NCI-H1105 treated with DMSO at 0.1 percent for 48 hours (cell line): ENCODE data around the gene VTI1A.
"Not testable (repeated sequence)": the region's sequence is repeated elsewhere in the genome, so short reads cannot be mapped to it uniquely, and the experiment has no call there.

Source experiments
- DNase-seq: peaks from one replicate; lab custom pipeline; 2025; lab: John Stamatoyannopoulos, UW

VTI1A gene

DNA sequence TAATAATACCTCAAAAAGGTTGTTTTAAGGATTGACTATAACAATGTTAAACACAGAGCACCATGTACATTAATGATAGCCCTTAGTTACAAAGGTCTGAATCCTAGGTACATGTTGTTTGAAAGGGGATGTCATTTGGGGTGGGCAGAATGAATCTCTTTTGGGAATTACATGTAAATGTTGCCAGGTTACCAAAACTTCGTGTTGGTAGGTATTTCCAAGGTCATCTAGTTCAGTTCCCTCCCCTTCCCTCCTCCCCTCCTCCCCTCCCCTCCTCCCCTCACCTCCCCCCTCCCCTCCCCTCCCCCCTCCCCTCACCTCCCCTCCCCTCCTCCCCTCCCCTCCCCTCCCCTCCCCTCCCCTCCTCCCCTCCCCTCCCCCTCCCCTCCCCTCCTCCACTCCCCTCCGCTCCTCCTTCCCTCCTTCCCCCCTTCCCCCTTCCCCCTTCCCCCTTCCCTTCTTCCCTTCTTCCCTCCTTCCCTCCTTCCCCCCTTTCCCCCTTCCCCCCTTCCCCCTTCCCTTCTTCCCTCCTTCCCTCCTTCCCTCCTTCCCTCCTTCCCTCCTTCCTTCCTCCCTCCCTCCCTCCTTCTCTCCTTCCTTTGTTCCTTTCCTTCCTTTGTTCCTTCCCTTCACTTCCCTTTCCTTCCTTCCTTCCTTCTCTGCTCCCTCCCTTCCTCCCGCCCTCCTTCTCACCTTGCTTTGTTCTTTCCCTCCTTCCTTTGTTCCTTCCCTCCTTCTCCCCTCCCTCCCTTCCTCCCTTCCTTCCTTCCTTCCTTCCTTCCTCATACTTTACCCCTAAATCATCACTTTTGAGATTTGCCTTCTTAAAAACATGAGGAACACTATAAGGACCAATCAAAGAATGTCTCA lies 8.1 kb downstream of the VTI1A start:
- DNase-seq = no peak

DNA sequence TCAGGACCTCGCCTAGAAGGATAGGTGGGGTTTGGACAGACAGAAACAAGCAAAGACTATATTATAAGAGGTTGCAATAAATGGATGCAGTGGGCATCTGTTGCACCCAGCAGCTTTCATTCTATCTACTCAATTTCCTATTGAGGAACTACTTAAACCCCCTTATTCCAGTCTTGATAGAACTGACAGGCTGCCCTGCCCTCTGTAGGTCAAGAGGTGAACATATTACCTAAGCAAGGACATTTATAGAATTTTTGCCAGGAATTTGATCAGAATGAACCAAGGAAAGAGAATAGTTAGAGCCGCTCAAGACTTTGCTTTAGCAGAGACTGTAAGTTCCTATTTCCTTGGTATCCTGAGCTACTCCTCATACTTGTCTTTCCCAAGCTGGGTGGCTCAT lies 9.5 kb downstream of the VTI1A start:
- DNase-seq = no peak

DNA sequence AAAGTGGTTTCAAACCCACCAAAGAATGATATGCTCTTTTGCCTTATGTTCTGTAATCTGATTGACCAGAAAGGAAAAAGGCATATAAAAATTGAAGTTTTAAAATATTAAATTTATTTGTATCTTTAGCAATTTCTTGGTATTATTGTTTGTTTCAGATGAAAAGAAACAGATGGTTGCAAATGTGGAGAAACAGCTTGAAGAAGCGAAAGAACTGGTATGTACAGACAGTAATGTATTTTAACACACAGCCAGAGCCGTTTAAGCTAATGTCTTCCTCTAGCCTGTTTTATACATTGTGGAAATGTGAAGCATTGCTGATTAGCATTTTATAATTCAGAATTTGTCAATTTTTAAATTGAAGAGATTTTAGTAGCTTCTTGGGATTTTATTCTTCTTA lies 13.4 kb downstream of the VTI1A start:
- no peak for DNase-seq

DNA sequence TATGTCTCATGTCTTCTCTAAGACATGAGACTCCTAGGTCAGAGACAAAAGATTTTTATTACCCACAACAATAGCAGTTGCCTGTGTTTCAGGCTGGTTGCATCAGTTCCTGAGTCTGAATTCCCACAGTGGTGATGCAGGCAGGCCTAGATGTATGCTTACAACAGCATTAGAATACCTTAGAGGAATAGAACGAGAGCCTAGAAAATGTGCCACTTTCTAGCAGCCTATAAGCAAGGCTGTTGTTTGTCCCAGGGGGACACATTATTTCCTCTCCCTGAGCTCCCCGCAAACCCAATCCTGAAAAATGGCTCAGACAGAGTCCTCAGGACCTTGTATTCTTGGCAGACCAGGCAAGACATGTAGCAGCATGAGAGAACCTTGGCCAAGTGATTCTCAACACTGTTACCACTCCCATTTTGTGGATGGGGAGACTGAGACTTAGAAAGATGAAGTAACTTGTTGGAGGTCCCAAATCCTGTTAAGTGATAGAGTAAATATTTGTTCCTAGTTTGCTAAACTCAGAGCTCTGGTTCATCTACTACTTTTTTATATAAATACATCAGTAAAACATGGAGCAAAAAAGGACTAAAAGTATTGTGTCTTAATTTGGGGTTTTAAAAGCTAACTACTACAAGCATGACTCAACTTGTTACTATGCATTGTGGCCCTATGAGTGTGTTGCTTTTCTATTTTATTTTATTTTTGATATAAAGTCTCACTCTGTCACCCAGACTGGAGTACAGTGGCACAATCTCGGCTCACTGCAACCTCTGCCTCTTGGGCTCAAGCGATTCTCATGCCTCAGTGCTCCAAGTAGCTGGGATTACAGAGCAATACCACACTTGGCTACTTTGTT lies 14.2 kb downstream of the VTI1A start:
- no peak for DNase-seq

- not testable (repeated sequence) for DNase-seq
Observed at GRCh38 chr10:112464074-112464473, 17.1 kb downstream of the VTI1A start.

GRCh38 chr10:112465299-112465883 lies 18.4 kb downstream of the VTI1A start:
- no peak for DNase-seq

DNA sequence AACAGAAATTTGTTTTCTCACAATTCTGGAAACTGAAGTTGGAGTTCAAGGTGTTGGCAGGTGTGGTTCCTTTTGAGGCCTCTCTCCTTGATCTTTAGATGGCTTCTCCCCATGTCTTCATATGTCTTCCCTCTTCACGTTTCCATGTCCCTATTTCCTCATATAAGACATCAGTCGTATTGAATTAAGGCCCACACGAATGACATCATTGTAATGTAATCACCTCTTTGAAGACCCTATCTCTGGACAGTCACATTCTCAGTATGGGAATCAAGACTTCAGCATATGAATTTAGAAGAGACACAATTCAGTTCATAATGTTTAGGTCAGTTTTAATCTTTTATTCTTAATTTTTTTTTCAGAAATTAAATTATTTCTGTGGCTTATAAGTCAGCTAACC lies 19.8 kb downstream of the VTI1A start:
- no peak for DNase-seq

- DNase-seq = no peak
Observed at GRCh38 chr10:112467541-112468075, 20.6 kb downstream of the VTI1A start.

DNA sequence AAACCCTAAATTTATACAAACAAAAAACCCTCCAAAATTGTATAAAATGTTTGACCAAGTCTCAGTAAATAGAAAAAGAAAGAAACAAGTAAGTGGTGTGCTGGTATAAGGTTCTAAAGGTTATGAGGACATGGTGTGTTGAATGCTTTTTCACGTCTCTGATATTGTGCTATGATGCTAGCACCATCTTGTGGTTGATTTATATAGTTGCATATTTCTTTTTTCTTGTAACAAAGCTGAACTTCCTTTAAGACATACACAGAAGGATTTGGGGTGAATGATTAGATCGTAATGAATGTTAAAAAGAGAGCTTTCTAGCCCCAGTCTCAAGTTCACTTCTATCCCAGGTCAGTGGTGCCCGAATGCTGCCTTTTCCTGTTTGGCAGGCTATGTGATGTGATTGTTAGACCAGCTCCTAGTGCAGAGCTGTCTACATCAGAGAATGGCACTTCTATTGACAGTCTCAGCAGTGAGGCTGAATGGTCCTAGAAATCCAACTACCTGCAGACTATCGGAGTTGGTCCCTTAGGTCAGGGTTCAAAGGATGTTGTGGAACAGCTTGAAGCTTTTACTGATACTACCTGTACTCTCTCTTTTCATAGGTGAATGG lies 25.0 kb downstream of the VTI1A start:
- DNase-seq = peak; percentile 29

GRCh38 chr10:112475575-112476218 lies 28.7 kb downstream of the VTI1A start:
- peak; percentile 1 for DNase-seq

DNA sequence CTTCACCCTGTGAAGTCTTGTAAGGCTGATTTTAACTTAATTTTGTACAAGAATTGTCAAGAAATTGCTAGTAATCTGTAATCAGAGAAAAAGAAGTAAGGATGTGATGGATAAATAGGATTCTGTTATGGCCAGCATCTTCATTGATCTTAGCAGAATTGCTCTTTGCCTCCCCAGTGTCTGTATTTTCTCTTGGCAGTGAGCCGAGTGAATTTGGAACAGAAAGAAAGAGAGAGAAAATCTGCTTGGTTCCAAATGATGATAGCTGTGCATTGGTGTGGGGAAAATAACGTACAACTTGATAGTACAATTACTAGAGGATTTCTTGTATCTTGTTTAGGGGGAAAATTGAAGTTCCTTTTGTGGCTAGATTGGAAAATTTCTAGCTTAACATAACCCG lies 34.6 kb downstream of the VTI1A start:
- DNase-seq = no peak

GRCh38 chr10:112484399-112484798 lies 37.4 kb downstream of the VTI1A start:
- no peak for DNase-seq

DNA sequence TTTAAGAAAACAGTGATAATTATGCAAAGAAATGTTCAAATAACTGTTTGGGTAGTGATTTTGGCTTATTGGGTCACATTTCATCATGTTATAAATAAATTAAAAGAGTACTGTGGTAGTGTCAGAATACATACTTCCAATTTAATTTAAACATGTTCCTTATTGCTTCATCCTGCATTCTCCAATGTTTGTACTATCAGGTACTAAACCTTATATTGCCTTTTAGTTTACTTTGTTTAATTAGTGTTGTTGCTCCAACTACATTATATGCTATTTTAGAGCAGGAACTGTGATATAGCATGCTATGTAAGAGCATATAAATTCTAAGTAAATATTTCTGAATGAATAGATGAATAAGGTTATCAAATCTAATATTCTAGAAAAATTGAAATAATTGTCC lies 40.9 kb downstream of the VTI1A start:
- no peak for DNase-seq

DNA sequence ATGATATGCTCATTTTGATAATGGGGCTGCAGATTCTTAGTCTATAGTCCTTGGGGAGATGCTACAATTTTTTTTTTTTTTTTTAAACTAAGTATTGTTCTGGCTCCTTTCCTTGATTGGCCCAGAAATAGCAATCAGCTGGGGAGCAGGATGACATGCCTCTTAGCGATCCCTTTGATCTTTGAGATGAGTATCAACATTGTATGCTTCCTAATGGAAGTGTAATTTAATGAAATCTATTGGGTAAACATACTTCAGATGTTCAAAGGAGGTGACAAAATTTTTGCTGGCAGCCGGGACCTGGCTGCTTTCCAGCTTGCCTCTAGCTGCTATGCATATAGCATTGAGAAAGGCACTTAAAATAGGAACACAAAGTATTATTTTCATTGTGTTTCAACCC lies 43.5 kb downstream of the VTI1A start:
- peak; percentile 95 for DNase-seq

- DNase-seq = no peak
Observed at GRCh38 chr10:112491144-112491543, 44.1 kb downstream of the VTI1A start.

- no peak for DNase-seq
Observed at GRCh38 chr10:112492736-112493135, 45.7 kb downstream of the VTI1A start.

- DNase-seq = no peak
Observed at GRCh38 chr10:112497347-112497950, 50.4 kb downstream of the VTI1A start.

- DNase-seq = no peak
Observed at GRCh38 chr10:112498806-112499205, 51.8 kb downstream of the VTI1A start.

DNA sequence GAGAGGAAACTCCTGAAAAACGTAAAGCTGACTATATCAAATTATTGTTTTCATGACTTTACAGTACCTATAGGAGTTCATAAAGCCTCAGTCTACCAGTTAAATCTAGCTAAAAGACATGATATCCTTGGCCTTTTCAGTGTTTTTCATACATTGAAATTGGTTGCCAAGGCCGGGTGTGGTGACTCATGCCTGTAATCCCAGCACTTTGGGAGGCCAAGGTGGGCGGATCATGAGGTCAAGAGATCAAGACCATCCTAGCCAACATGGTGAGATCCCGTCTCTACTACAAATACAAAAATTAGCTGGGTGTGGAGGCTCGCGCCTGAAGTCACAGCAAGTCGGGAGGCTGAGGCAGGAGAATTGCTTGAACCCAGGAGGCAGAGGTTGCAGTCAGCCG lies 53.0 kb downstream of the VTI1A start:
- not testable (repeated sequence) for DNase-seq

GRCh38 chr10:112502536-112502935 lies 55.5 kb downstream of the VTI1A start:
- DNase-seq = no peak

DNA sequence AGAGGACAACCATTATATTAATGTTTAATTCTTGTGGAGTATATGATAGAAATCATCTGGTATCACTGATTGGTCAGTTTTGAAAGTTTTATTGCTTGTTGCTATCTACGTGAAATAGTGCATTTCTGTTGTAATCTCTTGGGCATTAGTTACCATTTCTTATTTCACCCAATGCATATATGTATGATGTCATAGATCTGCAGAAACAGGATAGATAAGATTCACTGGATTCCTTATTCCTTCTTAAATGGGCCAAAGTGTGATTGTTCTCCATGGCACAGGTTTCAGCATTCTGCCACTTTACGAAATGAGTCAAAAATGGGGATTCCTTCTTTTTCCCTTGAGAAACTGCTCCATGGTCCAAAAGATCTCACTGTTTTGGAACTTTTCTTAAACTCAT lies 56.6 kb downstream of the VTI1A start:
- DNase-seq = no peak
